OCI-LY7 (cell line): ENCODE measurements around the gene BPIFB2.

Experiments used
- EZH2phosphoT487 ChIP-seq: fragments of 200-600 bp; sonication (generic); IDR thresholded peaks from 2 replicates; pipeline ENCODE4 v1.6.1; 2018; ENCODE audit warnings: low read depth, borderline replicate concordance, mild to moderate bottlenecking, mixed run types, antibody characterized with exemption, low read length, moderate library complexity, mixed read lengths
- TF ChIP-seq, protein P1 (sequence below): fragments of 200-600 bp; sonication (generic); conservative IDR thresholded peaks from 2 replicates; pipeline ENCODE4 v1.5.1; 2014; ENCODE audit warnings: mild to moderate bottlenecking, antibody characterized with exemption, low read length, moderate library complexity, mixed read lengths

DNA sequence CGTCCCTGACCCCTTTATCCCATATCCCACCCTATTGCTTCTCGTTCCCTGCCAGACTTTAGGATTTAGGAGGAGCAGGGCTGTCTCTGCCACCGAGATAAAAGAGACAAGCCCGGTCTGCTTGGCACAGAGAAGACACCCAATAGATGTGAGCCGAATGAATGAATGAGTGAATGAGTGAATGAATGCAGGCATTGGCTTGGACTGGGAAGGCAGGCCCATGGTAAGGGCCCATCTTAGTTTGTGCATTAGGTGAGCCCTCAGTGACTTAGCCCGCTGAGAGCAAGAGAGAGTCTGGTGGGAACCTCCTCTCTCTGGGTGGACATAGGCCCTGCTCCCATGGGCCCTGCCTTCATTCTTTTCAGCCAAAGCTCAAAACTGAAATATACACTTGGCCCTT, 23.1 kb downstream of the BPIFB2 start:
- TF ChIP-seq, protein P1, sequence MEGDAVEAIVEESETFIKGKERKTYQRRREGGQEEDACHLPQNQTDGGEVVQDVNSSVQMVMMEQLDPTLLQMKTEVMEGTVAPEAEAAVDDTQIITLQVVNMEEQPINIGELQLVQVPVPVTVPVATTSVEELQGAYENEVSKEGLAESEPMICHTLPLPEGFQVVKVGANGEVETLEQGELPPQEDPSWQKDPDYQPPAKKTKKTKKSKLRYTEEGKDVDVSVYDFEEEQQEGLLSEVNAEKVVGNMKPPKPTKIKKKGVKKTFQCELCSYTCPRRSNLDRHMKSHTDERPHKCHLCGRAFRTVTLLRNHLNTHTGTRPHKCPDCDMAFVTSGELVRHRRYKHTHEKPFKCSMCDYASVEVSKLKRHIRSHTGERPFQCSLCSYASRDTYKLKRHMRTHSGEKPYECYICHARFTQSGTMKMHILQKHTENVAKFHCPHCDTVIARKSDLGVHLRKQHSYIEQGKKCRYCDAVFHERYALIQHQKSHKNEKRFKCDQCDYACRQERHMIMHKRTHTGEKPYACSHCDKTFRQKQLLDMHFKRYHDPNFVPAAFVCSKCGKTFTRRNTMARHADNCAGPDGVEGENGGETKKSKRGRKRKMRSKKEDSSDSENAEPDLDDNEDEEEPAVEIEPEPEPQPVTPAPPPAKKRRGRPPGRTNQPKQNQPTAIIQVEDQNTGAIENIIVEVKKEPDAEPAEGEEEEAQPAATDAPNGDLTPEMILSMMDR, result no peak
- TF ChIP-seq EZH2phosphoT487, result no peak
